Measurements from ENCODE around the gene PNCK. TPM values are rescaled to one million over a fixed set of nuclear protein-coding genes. Genes with fewer than 3 reads are reported as not detected.
"Not testable (repeated sequence)": the region's sequence is repeated elsewhere in the genome, so short reads cannot be mapped to it uniquely, and the experiment has no call there.

Gene PNCK
- polyA plus RNA-seq, 3 donors, result not detected

- 95% methylated on average over 4 of the region's 10 CpGs for WGBS (ENCODE audit: insufficient coverage)
- not testable (repeated sequence) for H3K27ac Mint-ChIP-seq; H3K9ac ChIP-seq (ENCODE audit: insufficient read depth, low read length, poor library complexity, severe bottlenecking)
Measured at GRCh38 chrX:153696538-153696937, 22.9 kb upstream of the PNCK start.

DNA sequence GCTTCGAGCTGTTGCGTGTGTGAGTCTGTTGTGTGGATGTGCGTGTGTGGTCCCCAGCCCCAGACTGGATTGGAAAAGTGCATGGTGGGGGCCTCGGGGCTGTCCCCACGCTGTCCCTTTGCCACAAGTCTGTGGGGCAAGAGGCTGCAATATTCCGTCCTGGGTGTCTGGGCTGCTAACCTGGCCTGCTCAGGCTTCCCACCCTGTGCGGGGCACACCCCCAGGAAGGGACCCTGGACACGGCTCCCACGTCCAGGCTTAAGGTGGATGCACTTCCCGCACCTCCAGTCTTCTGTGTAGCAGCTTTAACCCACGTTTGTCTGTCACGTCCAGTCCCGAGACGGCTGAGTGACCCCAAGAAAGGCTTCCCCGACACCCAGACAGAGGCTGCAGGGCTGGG lies 22.5 kb upstream of the PNCK start:
- no peak overlapping the region for H3K4me3 Mint-ChIP-seq
- no peaks in the 10 kb centered on the region for H3K9me3 Mint-ChIP-seq
- peaks cover under 1 to 20% (median 18%) of the 10 kb centered on the region in 3 donors for H3K27me3 Mint-ChIP-seq (ENCODE audit: low read depth in 3 of 3)
- Histone ChIP-seq H3K9ac (ENCODE audit: insufficient read depth, low read length, poor library complexity, severe bottlenecking) (no peak overlapping the region), H2AFZ (ENCODE audit: insufficient read depth, low read depth, low read length, poor library complexity, severe bottlenecking) (no peak overlapping the region), H3K27ac (ENCODE audit: low read depth in 1 of 2, low read length in 2 of 2) (no peak overlapping the region), H3K27me3 (ENCODE audit: control insufficient read depth in 2 of 2, insufficient read depth in 2 of 2, low read length in 2 of 2) (peaks cover 0 to 3% of the 10 kb centered on the region in 2 donors), H3K36me3 (replicated peaks in 1 of 2; ENCODE audit: control insufficient read depth in 1 of 2, insufficient read depth in 2 of 2, low read length in 2 of 2) (peaks cover 22 to 33% of the 10 kb centered on the region in 2 donors), H3K4me3 (replicated peaks in 1 of 3; ENCODE audit: low read depth in 2 of 3, low read length in 3 of 3) (no peak overlapping the region), H3K9me3 (replicated peaks in 1 of 2; ENCODE audit: control insufficient read depth in 1 of 2, insufficient read depth in 1 of 2, low read length in 2 of 2) (no peaks in the 10 kb centered on the region), H3K4me1 (ENCODE audit: control insufficient read depth in 1 of 2, insufficient read depth in 2 of 2, low read length in 2 of 2) (no peaks in the 10 kb centered on the region), H3K4me2 (replicated peaks; ENCODE audit: extremely low read depth, low read length, poor library complexity, severe bottlenecking) (no peak overlapping the region), H3K79me2 (ENCODE audit: insufficient read depth, low read length) (no peaks in the 10 kb centered on the region), H4K20me1 (ENCODE audit: insufficient read depth, low read length) (peaks cover 20% of the 10 kb centered on the region)
- DNase-seq, result no peak
- no peaks in the 10 kb centered on the region for H3K4me1 Mint-ChIP-seq
- WGBS (ENCODE audit: insufficient coverage), result 90% methylated on average over 2 of the region's 15 CpGs
- intact Hi-C loops (cut with micrococcal nuclease), result no loop called here
- TF ChIP-seq CTCF (IDR thresholded peaks at IDR 0.05), result no peak
- peaks cover 27 to 45% of the 10 kb centered on the region in 2 donors for H3K36me3 Mint-ChIP-seq
- no peak overlapping the region for H3K27ac Mint-ChIP-seq

More at GRCh38 chrX:153696538-153696937, 22.9 kb upstream of the PNCK start:
- H3K9me3 ChIP-seq (replicated peaks in 1 of 2; ENCODE audit: control insufficient read depth in 1 of 2, insufficient read depth in 1 of 2, low read length in 2 of 2); H3K27me3 ChIP-seq (ENCODE audit: control insufficient read depth in 2 of 2, insufficient read depth in 2 of 2, low read length in 2 of 2); H3K79me2 ChIP-seq (ENCODE audit: insufficient read depth, low read length); H2AFZ ChIP-seq (ENCODE audit: insufficient read depth, low read depth, low read length, poor library complexity, severe bottlenecking); intact Hi-C loops (cut with micrococcal nuclease); H3K4me1 ChIP-seq (ENCODE audit: control insufficient read depth in 1 of 2, insufficient read depth in 2 of 2, low read length in 2 of 2); H3K4me3 ChIP-seq (replicated peaks in 1 of 3; ENCODE audit: low read depth in 2 of 3, low read length in 3 of 3); DNase-seq; H3K9me3 Mint-ChIP-seq; H3K4me3 Mint-ChIP-seq; H3K4me1 Mint-ChIP-seq; H3K4me2 ChIP-seq (replicated peaks; ENCODE audit: extremely low read depth, low read length, poor library complexity, severe bottlenecking); H3K27ac ChIP-seq (ENCODE audit: low read depth in 1 of 2, low read length in 2 of 2): not testable (repeated sequence)
- peaks cover 20% of the 10 kb centered on the region for H4K20me1 ChIP-seq (ENCODE audit: insufficient read depth, low read length)
- peaks cover 27 to 48% of the 10 kb centered on the region in 2 donors for H3K36me3 Mint-ChIP-seq
- H3K36me3 ChIP-seq (replicated peaks in 1 of 2; ENCODE audit: control insufficient read depth in 1 of 2, insufficient read depth in 2 of 2, low read length in 2 of 2), result peaks cover 27 to 38% of the 10 kb centered on the region in 2 donors
- H3K27me3 Mint-ChIP-seq (ENCODE audit: low read depth in 3 of 3), result peaks cover 0 to 17% (median 14%) of the 10 kb centered on the region in 3 donors
